KMS-11 (cell line): ENCODE results near the gene DIS3L2.

ENCODE experiments used
- H2AFZ ChIP-seq: fragments of 200-600 bp; sonication (generic); 2 replicates; pipeline ENCODE4 v1.6.1; 2016; ENCODE audit warnings: antibody characterized with exemption, mixed run types, low read depth
- H3K27ac ChIP-seq: fragments of 200-600 bp; sonication (generic); 2 replicates; pipeline ENCODE4 v1.6.1; 2016; ENCODE audit warnings: mild to moderate bottlenecking, mixed run types
- H3K27me3 ChIP-seq: fragments of 200-600 bp; sonication (generic); 2 replicates; pipeline ENCODE4 v1.6.1; 2017; ENCODE audit warnings: mild to moderate bottlenecking, low read depth, mixed run types, moderate library complexity; ENCODE audit not compliant: insufficient read depth
- H3K36me3 ChIP-seq: fragments of 200-600 bp; sonication (generic); 2 replicates; pipeline ENCODE4 v1.6.1; 2017; ENCODE audit warnings: mild to moderate bottlenecking, mixed run types; ENCODE audit not compliant: insufficient read depth
- H3K4me1 ChIP-seq: fragments of 200-600 bp; sonication (generic); 2 replicates; pipeline ENCODE4 v1.6.1; 2016; ENCODE audit warnings: mild to moderate bottlenecking, low read depth, mixed run types; ENCODE audit not compliant: poor library complexity, severe bottlenecking
- H3K4me2 ChIP-seq: fragments of 200-600 bp; sonication (generic); 2 replicates; pipeline ENCODE4 v1.7.0; 2016; ENCODE audit warnings: mild to moderate bottlenecking, mixed run types
- H3K4me3 ChIP-seq: fragments of 200-600 bp; sonication (generic); IDR thresholded peaks from 2 replicates; pipeline ENCODE4 v1.6.1; 2017; ENCODE audit warnings: low read depth, low read length, mixed read lengths; ENCODE audit not compliant: insufficient read depth
- H3K79me2 ChIP-seq: fragments of 200-600 bp; sonication (generic); 2 replicates; pipeline ENCODE4 v1.6.1; 2016; ENCODE audit warnings: low read depth, mixed run types; ENCODE audit not compliant: insufficient read depth
- H3K9ac ChIP-seq: fragments of 200-600 bp; sonication (generic); 2 replicates; pipeline ENCODE4 v1.6.1; 2016; ENCODE audit warnings: mild to moderate bottlenecking, mixed run types
- H4K20me1 ChIP-seq: fragments of 200-600 bp; sonication (generic); 2 replicates; pipeline ENCODE4 v1.6.1; 2016; ENCODE audit warnings: mild to moderate bottlenecking, mixed run types; ENCODE audit not compliant: insufficient read depth
- CTCF ChIP-seq: fragments of 200-600 bp; sonication (generic); conservative IDR thresholded peaks from 2 replicates; pipeline ENCODE4 v1.6.1; 2017; ENCODE audit warnings: low read depth, mild to moderate bottlenecking, antibody characterized with exemption, low read length, moderate library complexity, mixed read lengths

DIS3L2 gene

GRCh38 chr2:232210306-232210705, 248.8 kb downstream of the DIS3L2 start:
- Histone ChIP-seq H4K20me1 (no peaks in the 10 kb centered on the region), H3K36me3 (no peaks in the 10 kb centered on the region), H3K4me2 (no peak overlapping the region), H3K9ac (no peak overlapping the region), H3K4me1 (peaks cover 22% of the 10 kb centered on the region), H3K27ac (no peak overlapping the region), H3K4me3 (no peak overlapping the region), H3K79me2 (no peaks in the 10 kb centered on the region), H2AFZ (no peak overlapping the region), H3K27me3 (no peaks in the 10 kb centered on the region)
- TF ChIP-seq CTCF = no peak

DNA sequence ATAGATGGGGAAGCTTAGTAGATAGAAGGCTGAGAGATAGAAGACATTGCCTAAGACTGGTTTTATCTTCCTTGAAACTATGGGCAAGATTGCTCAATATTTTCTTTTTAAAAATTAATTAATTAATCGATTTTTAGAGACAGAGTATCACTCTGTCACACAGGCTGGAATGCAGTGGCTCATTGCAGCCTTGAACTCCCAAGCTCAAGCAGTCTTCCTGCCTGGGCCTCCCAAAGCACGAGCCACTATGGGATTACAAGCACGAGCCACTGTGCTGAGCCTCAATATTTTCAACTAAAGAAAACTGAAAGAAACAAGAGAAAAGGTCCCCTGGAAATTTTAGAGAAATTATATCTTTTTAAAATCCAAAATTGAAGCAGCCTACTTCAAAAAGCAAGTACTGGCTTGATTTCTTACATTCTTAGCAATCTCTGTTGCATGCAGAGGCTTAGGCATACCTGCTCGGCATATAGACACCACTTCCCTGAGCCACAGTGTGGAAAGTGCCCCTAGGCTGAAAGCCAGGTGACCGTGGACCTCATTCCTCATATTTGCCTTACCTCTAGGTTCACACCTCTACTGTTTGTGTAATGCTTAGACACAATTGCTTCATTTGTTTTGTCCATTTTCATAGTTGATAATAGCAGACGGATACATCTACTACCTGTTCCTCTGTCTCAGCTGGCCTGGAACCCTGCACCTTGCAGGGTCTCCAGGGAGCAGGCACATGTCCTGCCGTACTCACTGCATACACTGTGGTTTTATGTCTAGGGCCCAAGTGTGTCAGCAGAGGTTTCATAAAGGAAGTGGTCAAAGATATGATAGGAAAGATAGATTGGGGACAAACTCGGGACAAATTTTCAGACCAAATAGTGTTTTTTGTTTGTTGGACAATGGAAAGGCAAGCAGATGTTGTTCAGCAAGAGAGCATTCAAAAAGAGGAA, 250.5 kb downstream of the DIS3L2 start:
- H3K4me2 ChIP-seq = peak overlapping the region; percentile 35
- no peaks in the 10 kb centered on the region for H3K79me2 ChIP-seq
- no peaks in the 10 kb centered on the region for H3K36me3 ChIP-seq
- H3K9ac ChIP-seq = no peak overlapping the region
- H3K27me3 ChIP-seq = no peaks in the 10 kb centered on the region
- H3K27ac ChIP-seq = no peak overlapping the region
- H3K4me1 ChIP-seq = peaks cover 22% of the 10 kb centered on the region
- H4K20me1 ChIP-seq = no peaks in the 10 kb centered on the region
- no peak overlapping the region for H3K4me3 ChIP-seq
- H2AFZ ChIP-seq = no peak overlapping the region
- no peak for TF ChIP-seq CTCF

DNA sequence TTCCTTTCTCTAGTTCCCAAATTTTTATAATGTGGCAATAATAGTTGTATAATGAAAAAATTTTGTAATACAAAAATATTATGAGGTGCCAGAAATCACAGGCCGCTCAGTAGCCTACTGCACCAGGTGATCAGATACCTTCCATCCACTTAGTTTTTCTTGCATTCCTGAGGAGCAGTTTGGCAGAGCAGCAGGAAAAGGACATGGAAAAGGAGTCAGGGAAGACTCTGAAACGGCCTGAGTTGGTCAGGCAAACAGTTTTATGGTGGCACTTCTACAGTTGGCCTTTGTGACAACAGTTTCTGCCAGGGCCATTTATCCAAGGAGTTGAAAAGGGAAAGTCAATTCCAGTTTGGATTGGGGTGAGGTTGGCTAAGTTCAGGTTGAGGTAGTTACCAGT, 251.7 kb downstream of the DIS3L2 start:
- H4K20me1 ChIP-seq = no peaks in the 10 kb centered on the region
- H2AFZ ChIP-seq = no peak overlapping the region
- no peaks in the 10 kb centered on the region for H3K27me3 ChIP-seq
- H3K9ac ChIP-seq = no peak overlapping the region
- no peaks in the 10 kb centered on the region for H3K36me3 ChIP-seq
- no peak for TF ChIP-seq CTCF
- H3K4me3 ChIP-seq = no peak overlapping the region
- H3K4me2 ChIP-seq = no peak overlapping the region
- no peaks in the 10 kb centered on the region for H3K79me2 ChIP-seq
- H3K27ac ChIP-seq = no peak overlapping the region
- H3K4me1 ChIP-seq = peaks cover 22% of the 10 kb centered on the region

GRCh38 chr2:232214053-232214452, 252.5 kb downstream of the DIS3L2 start:
- H3K27ac ChIP-seq = no peak overlapping the region
- H3K79me2 ChIP-seq = no peaks in the 10 kb centered on the region
- H3K36me3 ChIP-seq = no peaks in the 10 kb centered on the region
- H3K4me3 ChIP-seq = no peak overlapping the region
- H4K20me1 ChIP-seq = no peaks in the 10 kb centered on the region
- no peaks in the 10 kb centered on the region for H3K27me3 ChIP-seq
- no peak overlapping the region for H2AFZ ChIP-seq
- H3K4me1 ChIP-seq = peaks cover 22% of the 10 kb centered on the region
- TF ChIP-seq CTCF = no peak
- no peak overlapping the region for H3K9ac ChIP-seq
- H3K4me2 ChIP-seq = no peak overlapping the region
